SK-N-MC (cell line): Measurements from ENCODE around the gene VWA3A.
"Not testable (repeated sequence)": the region's sequence is repeated elsewhere in the genome, so short reads cannot be mapped to it uniquely, and the experiment has no call there.

Source experiments
- DNase-seq: peaks from one replicate; pipeline ENCODE4 v3.0.0-alpha.2; 2011; ENCODE audit warnings: low read depth, low spot score
- H3K27ac ChIP-seq: fragments of 200-600 bp; sonication (generic); 2 replicates; pipeline ENCODE4 v1.5.1; 2016; ENCODE audit warnings: mixed run types
- H3K36me3 ChIP-seq: fragments of 200-600 bp; sonication (generic); 2 replicates; pipeline ENCODE4 v1.6.1; 2017; ENCODE audit warnings: antibody characterized with exemption, low read length, mixed read lengths; ENCODE audit not compliant: insufficient read depth
- H3K4me3 ChIP-seq: fragments of 200-600 bp; sonication (generic); 2 replicates; pipeline ENCODE4 v1.5.1; 2016
- H3K9ac ChIP-seq: fragments of 200-600 bp; sonication (generic); 2 replicates; pipeline ENCODE4 v1.8.0; 2017; ENCODE audit warnings: mixed run types, mixed read lengths; ENCODE audit not compliant: insufficient read length
- H3K9me3 ChIP-seq: fragments of 200-600 bp; sonication (generic); 2 replicates; pipeline ENCODE4 v1.6.1; 2017; ENCODE audit warnings: low read depth, mild to moderate bottlenecking, antibody characterized with exemption, low read length, moderate library complexity, mixed read lengths
- EZH2 ChIP-seq: fragments of 200-600 bp; sonication (generic); IDR thresholded peaks from one replicate; pipeline ENCODE4 v1.6.1; 2017; ENCODE audit warnings: antibody characterized with exemption
- FOXP2 ChIP-seq: optimal IDR thresholded peaks from 2 replicates; pipeline ENCODE3; 2011; ENCODE audit warnings: mild to moderate bottlenecking, moderate library complexity; ENCODE audit not compliant: insufficient read depth; ENCODE audit errors: extremely low read length, control extremely low read depth
- POLR2AphosphoS5 ChIP-seq: IDR thresholded peaks from 2 replicates; pipeline ENCODE4 v1.6.1; 2012; ENCODE audit warnings: mild to moderate bottlenecking, low read depth, low read length, borderline replicate concordance

Gene VWA3A

GRCh38 chr16:22098405-22099255 is 6.3 kb downstream of the VWA3A start:
- no peak overlapping the region for H3K9ac ChIP-seq
- TF ChIP-seq POLR2AphosphoS5 (no peak), FOXP2 (no peak), EZH2 (no peak)
- no peaks in the 10 kb centered on the region for H3K36me3 ChIP-seq
- DNase-seq: no peak
- H3K27ac ChIP-seq: no peak overlapping the region
- H3K9me3 ChIP-seq: no peaks in the 10 kb centered on the region
- no peak overlapping the region for H3K4me3 ChIP-seq

DNA sequence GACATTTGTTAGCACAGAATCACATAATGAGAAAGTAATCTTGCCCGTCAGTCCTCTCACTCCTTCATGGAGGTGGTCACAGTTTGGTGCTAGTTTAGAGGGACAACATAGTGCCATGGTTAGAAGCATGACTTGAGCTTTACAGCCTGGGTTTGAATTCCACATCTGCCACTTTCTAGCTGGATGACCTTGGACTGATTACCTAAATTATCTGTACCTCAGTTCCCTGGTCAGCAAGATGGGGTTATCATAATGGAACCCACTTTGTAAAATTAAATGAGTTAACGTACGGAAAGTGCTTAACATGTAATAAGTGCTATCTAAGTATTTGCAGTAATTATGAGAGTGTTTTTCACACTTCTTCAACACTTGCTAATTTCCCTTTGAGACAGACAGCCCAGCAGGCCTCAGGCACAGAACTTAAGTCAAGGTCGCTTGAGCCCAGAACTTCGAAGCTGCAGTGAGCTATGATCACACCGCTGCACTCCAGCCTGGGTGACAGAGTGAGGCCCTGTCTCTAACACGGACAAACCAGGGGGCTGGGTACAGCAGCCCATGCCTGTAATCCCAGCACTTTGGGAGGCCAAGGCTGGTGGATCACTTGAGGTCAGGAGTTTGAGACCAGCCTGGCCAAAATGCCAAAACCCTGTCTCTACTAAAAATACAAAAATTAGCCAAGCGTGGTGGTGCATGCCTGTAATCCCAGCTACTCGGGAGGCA is 7.1 kb downstream of the VWA3A start:
- TF ChIP-seq EZH2 (no peak), FOXP2 (no peak), POLR2AphosphoS5 (no peak)
- no peak overlapping the region for H3K27ac ChIP-seq

GRCh38 chr16:22103441-22103840 is 11.1 kb downstream of the VWA3A start:
- Histone ChIP-seq H3K9me3 (no peaks in the 10 kb centered on the region), H3K9ac (no peak overlapping the region), H3K4me3 (no peak overlapping the region), H3K27ac (no peak overlapping the region), H3K36me3 (no peaks in the 10 kb centered on the region)
- DNase-seq: no peak
- TF ChIP-seq EZH2 (no peak), FOXP2 (no peak), POLR2AphosphoS5 (no peak)

More for the DNA sequence above, 7.1 kb downstream of the VWA3A start:
- H3K9me3 ChIP-seq: no peaks in the 10 kb centered on the region
- no peaks in the 10 kb centered on the region for H3K36me3 ChIP-seq
- H3K4me3 ChIP-seq: no peak overlapping the region
- no peak overlapping the region for H3K9ac ChIP-seq
- DNase-seq: no peak

DNA sequence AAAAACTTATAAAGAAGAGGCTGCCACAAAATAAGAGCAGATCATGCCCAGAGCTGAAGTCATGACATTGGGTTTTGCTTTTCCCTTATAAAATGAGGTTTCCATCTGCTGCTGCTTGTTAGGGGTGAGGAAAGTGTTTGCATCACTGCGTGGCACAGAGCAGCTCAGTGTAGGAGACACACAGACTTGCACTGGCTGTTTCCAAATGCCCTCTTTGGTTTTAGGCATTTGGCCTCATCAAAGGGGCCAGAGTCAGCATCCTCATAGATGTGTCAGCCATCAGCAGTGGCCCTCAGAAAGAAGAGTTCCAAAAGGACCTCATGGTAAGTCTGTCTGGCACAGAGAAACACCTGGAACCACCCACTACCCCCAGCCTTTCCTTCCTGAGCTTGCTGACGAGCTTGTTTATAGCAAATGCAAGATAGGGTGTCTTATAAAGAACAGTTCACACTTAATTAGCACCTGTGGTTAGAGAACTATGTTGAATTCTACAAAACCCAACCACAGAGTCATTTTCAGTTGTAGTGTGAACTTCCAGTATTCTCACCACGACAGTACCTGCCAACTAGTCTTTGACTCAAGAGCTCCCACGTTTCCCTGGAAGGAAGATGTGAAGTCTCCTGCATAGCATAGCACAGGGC is 17.0 kb downstream of the VWA3A start:
- TF ChIP-seq EZH2: no peak
- TF ChIP-seq FOXP2: no peak
- no peak for TF ChIP-seq POLR2AphosphoS5
- H3K27ac ChIP-seq: no peak overlapping the region
- no peaks in the 10 kb centered on the region for H3K36me3 ChIP-seq
- DNase-seq: no peak
- no peak overlapping the region for H3K4me3 ChIP-seq
- H3K9me3 ChIP-seq: no peaks in the 10 kb centered on the region
- no peak overlapping the region for H3K9ac ChIP-seq

GRCh38 chr16:22111629-22112028 is 19.3 kb downstream of the VWA3A start:
- not testable (repeated sequence) for DNase-seq, H3K27ac ChIP-seq, H3K9me3 ChIP-seq

DNA sequence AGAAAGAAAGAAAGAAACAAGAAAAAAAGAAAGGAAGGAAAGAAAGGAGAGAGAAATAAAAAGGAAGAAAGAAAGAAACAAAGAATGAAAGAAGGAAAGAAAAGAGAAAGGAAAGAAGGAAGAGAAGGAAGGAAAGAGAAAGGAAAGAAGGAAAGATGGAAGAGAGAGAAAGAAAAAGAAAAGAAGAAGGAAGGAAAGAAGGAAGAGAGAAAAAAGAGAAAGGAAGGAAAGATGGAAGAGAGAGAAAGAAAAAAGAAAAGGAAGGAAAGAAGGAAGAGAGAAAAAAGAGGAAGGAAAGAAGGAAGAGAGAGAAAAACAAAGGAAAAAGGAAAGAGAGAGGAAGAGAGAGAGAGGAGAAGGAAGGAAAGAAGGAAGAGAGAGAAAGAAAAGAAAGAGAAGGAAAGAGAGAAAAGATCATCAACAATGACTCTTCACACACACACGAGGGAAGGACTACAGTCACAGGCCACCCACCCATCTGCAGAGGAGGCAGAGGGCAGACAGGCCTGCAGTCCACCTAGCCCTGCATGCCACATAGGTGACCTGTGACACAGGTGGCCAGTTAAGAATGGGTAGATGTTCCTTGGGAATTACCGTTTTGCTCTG is 23.9 kb downstream of the VWA3A start:
- TF ChIP-seq EZH2 (no peak), FOXP2 (no peak), POLR2AphosphoS5 (no peak)
- no peak overlapping the region for H3K27ac ChIP-seq
- no peak overlapping the region for H3K9ac ChIP-seq
- no peak for DNase-seq
- H3K9me3 ChIP-seq: no peaks in the 10 kb centered on the region
- no peak overlapping the region for H3K4me3 ChIP-seq
- H3K36me3 ChIP-seq: no peaks in the 10 kb centered on the region

More at GRCh38 chr16:22111629-22112028, 19.3 kb downstream of the VWA3A start:
- not testable (repeated sequence) for H3K36me3 ChIP-seq, H3K4me3 ChIP-seq, H3K9ac ChIP-seq

DNA sequence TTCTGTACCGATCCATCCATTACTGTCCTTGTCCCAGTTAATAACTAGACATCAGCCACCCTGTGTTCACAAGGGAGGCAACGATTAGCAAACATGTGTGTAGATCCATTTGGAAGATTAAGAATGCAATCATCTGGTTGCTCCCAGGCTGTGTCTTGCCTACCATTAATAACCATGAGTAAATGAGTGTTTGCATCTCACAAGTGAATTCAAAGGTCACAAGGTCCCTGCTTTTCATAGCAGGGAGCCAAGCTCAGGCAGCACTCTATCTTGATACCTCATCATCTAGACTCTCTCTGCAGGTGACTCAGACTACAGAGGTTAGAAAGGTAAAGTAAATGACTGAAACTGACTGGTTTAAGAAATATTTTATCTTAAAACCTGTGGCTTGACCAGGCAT is 25.3 kb downstream of the VWA3A start:
- no peak for DNase-seq
- no peak overlapping the region for H3K4me3 ChIP-seq
- no peak overlapping the region for H3K9ac ChIP-seq
- H3K36me3 ChIP-seq: no peaks in the 10 kb centered on the region
- TF ChIP-seq FOXP2: no peak
- TF ChIP-seq EZH2: no peak
- TF ChIP-seq POLR2AphosphoS5: no peak
- no peaks in the 10 kb centered on the region for H3K9me3 ChIP-seq
- no peak overlapping the region for H3K27ac ChIP-seq

- H3K4me3 ChIP-seq: no peak overlapping the region
- DNase-seq: no peak
- TF ChIP-seq FOXP2: no peak
- no peak for TF ChIP-seq POLR2AphosphoS5
- no peak for TF ChIP-seq EZH2
- H3K9ac ChIP-seq: no peak overlapping the region
- no peaks in the 10 kb centered on the region for H3K9me3 ChIP-seq
- H3K36me3 ChIP-seq: no peaks in the 10 kb centered on the region
- H3K27ac ChIP-seq: no peak overlapping the region
These were observed 28.1 kb downstream of the VWA3A start for GRCh38 chr16:22120440-22120839.
